H1 (cell line): ENCODE results near the gene APOA1. TPM values are rescaled to one million over a fixed set of nuclear protein-coding genes. Genes with fewer than 3 reads are reported as not detected.

Experiments
- CTCF ChIA-PET: fragments of 300-600 bp; sonication (Branson Sonifier 250); formaldehyde crosslinking; loops from one replicate; lab custom pipeline; 2021; ENCODE audit not compliant: partially characterized antibody; lab: Charles Lee
- POLR2A ChIA-PET: fragments of 300-600 bp; sonication (Branson Sonifier 250); formaldehyde crosslinking; loops from one replicate; lab custom pipeline; 2021; ENCODE audit warnings: inconsistent platforms; ENCODE audit not compliant: partially characterized antibody; lab: Charles Lee
- DNase-seq, 2 experiments: peaks; one replicate each; pipeline versions ENCODE4 v3.0.0 to v3.0.0-alpha.2; 2010 to 2022; ENCODE audit warnings: low spot score in 2 of 2, low read depth in 1 of 2, mixed read lengths in 1 of 2
- FAIRE-seq: peaks from 2 replicates; lab custom pipeline; 2011; peaks lifted over from hg19 to GRCh38; lab: Jason Lieb, UNC
- H2AFZ ChIP-seq: 2 replicates; pipeline ENCODE4 v1.8.1; 2012; ENCODE audit warnings: low read length, inconsistent platforms
- H2AK5ac ChIP-seq: 2 replicates; pipeline ENCODE4 v1.6.1; 2013; ENCODE audit warnings: low read depth, low read length
- H2BK120ac ChIP-seq: replicated peaks from 2 replicates; pipeline ENCODE3; 2013; ENCODE audit warnings: low read depth, low read length, inconsistent platforms
- H2BK12ac ChIP-seq: 2 replicates; pipeline ENCODE4 v1.6.1; 2013; ENCODE audit warnings: low read depth, low read length
- H2BK15ac ChIP-seq: 2 replicates; pipeline ENCODE4 v1.6.1; 2013; ENCODE audit warnings: low read length
- H2BK20ac ChIP-seq: 2 replicates; pipeline ENCODE4 v1.6.1; 2013; ENCODE audit warnings: low read length
- H2BK5ac ChIP-seq: 2 replicates; pipeline ENCODE4 v1.6.1; 2013; ENCODE audit warnings: low read depth, low read length
- H3K14ac ChIP-seq: 2 replicates; pipeline ENCODE4 v1.6.1; 2013; ENCODE audit warnings: inconsistent platforms; ENCODE audit not compliant: insufficient read length
- H3K18ac ChIP-seq: 2 replicates; pipeline ENCODE4 v1.6.1; 2013; ENCODE audit warnings: low read length; ENCODE audit errors: extremely low read depth
- H3K23ac ChIP-seq: 2 replicates; pipeline ENCODE4 v1.6.1; 2013; ENCODE audit warnings: inconsistent platforms; ENCODE audit not compliant: insufficient read length
- H3K23me2 ChIP-seq: 2 replicates; pipeline ENCODE4 v1.6.1; 2013; ENCODE audit warnings: low read depth, low read length
- H3K27ac ChIP-seq: 2 replicates; pipeline ENCODE4 v1.6.1; 2011; ENCODE audit warnings: low read depth, low read length, inconsistent platforms
- H3K27me3 ChIP-seq, 4 experiments: replicated peaks in 1 of 4; 1 replicate in 1 of 4; 2 replicates in 3 of 4; pipeline versions ENCODE4 v1.6.1 to v1.8.1; 2011 to 2013; ENCODE audit warnings: low read length in 3 of 4, mild to moderate bottlenecking in 3 of 4, inconsistent platforms in 2 of 4, mixed read lengths in 2 of 4, moderate library complexity in 1 of 4; ENCODE audit not compliant: control insufficient read depth in 3 of 4, insufficient read depth in 3 of 4; ENCODE audit errors: extremely low read depth in 1 of 4
- H3K36me3 ChIP-seq, 4 experiments: 2 replicates each; pipeline versions ENCODE4 v1.6.1 to v1.8.1; 2011 to 2013; ENCODE audit warnings: mild to moderate bottlenecking in 4 of 4, low read length in 3 of 4, moderate library complexity in 2 of 4, control low read depth in 1 of 4, inconsistent platforms in 1 of 4; ENCODE audit not compliant: insufficient read depth in 4 of 4, control insufficient read depth in 2 of 4
- H3K4ac ChIP-seq: replicated peaks from 2 replicates; pipeline ENCODE3; 2013; ENCODE audit warnings: low read length, low read depth, mixed read lengths, inconsistent platforms; ENCODE audit not compliant: insufficient read length
- H3K4me1 ChIP-seq, 4 experiments: replicated peaks in 1 of 4; 1 replicate in 1 of 4; 2 replicates in 3 of 4; pipeline versions ENCODE4 v1.6.1 to v1.8.1; 2011 to 2013; ENCODE audit warnings: low read length in 3 of 4, inconsistent platforms in 2 of 4, mixed read lengths in 1 of 4; ENCODE audit not compliant: insufficient read depth in 4 of 4, control insufficient read depth in 3 of 4
- H3K4me2 ChIP-seq, 2 experiments: 2 replicates each; pipeline versions ENCODE4 v1.6.1 to v1.8.1; 2011 to 2013; ENCODE audit warnings: low read depth in 2 of 2, low read length in 2 of 2, control low read depth in 1 of 2, inconsistent platforms in 1 of 2, mild to moderate bottlenecking in 1 of 2; ENCODE audit not compliant: insufficient read depth in 1 of 2
- H3K4me3 ChIP-seq, 4 experiments: fragments of 200-600, 300-600 bp in 1 of 4; sonication (generic), shearing (Covaris generic), sonication (Bioruptor Twin) in 1 of 4; 2 replicates each; pipeline versions ENCODE4 v1.5.1 to v1.8.1; 2011 to 2016; ENCODE audit warnings: low read length in 4 of 4, low read depth in 3 of 4, control low read depth in 2 of 4, inconsistent platforms in 2 of 4, mild to moderate bottlenecking in 2 of 4, mixed read lengths in 1 of 4, moderate library complexity in 1 of 4; ENCODE audit not compliant: insufficient read depth in 2 of 4; ENCODE audit errors: extremely low read depth in 1 of 4
- H3K56ac ChIP-seq: replicated peaks from 2 replicates; pipeline ENCODE3; 2013; ENCODE audit warnings: low read depth, mild to moderate bottlenecking, mixed read lengths, low read length, inconsistent platforms; ENCODE audit not compliant: insufficient read length
- H3K79me1 ChIP-seq: 2 replicates; pipeline ENCODE4 v1.6.1; 2013; ENCODE audit warnings: low read depth, low read length, control low read depth
- H3K79me2 ChIP-seq, 2 experiments: 2 replicates each; pipeline versions ENCODE4 v1.6.1 to v1.8.1; 2012 to 2013; ENCODE audit warnings: low read length in 2 of 2, mild to moderate bottlenecking in 2 of 2, inconsistent platforms in 1 of 2; ENCODE audit not compliant: insufficient read depth in 2 of 2, control insufficient read depth in 1 of 2
- H3K9ac ChIP-seq, 4 experiments: replicated peaks in 1 of 4; 1 replicate in 1 of 4; 2 replicates in 3 of 4; pipeline versions ENCODE4 v1.6.1 to v1.8.1; 2011 to 2013; ENCODE audit warnings: low read depth in 3 of 4, low read length in 3 of 4, control low read depth in 2 of 4, mild to moderate bottlenecking in 2 of 4, moderate library complexity in 2 of 4, inconsistent platforms in 1 of 4; ENCODE audit errors: extremely low read depth in 1 of 4
- H3K9me3 ChIP-seq, 2 experiments: 2 replicates each; pipeline versions ENCODE4 v1.6.1 to v1.8.1; 2012 to 2013; ENCODE audit warnings: mild to moderate bottlenecking in 2 of 2, moderate library complexity in 2 of 2, control low read depth in 1 of 2, inconsistent platforms in 1 of 2, low read depth in 1 of 2, low read length in 1 of 2, mixed read lengths in 1 of 2; ENCODE audit not compliant: insufficient read depth in 2 of 2
- H4K20me1 ChIP-seq, 2 experiments: replicated peaks in 1 of 2; 2 replicates each; pipeline versions ENCODE3 to v1.8.1; 2011 to 2013; ENCODE audit warnings: inconsistent platforms in 2 of 2, low read length in 2 of 2, mild to moderate bottlenecking in 1 of 2; ENCODE audit not compliant: insufficient read depth in 2 of 2, control insufficient read depth in 1 of 2
- H4K5ac ChIP-seq: 2 replicates; pipeline ENCODE4 v1.6.1; 2013; ENCODE audit warnings: low read length, low read depth, mixed read lengths, inconsistent platforms; ENCODE audit not compliant: insufficient read length
- H4K8ac ChIP-seq: 2 replicates; pipeline ENCODE4 v1.8.0; 2013; ENCODE audit warnings: mild to moderate bottlenecking, moderate library complexity, low read length, inconsistent platforms; ENCODE audit not compliant: insufficient read depth; ENCODE audit errors: extremely low read depth
- H4K91ac ChIP-seq: replicated peaks from 2 replicates; pipeline ENCODE3; 2013; ENCODE audit warnings: low read length, mixed read lengths, inconsistent platforms; ENCODE audit not compliant: insufficient read length
- BCL11A ChIP-seq, 2 experiments: IDR thresholded peaks; one replicate each; pipeline ENCODE4 v1.6.1; 2011; ENCODE audit warnings: low read depth in 2 of 2, low read length in 2 of 2, mild to moderate bottlenecking in 2 of 2
- BRCA1 ChIP-seq: IDR thresholded peaks from 2 replicates; pipeline ENCODE4 v1.6.1; 2012; ENCODE audit warnings: low read depth, low read length, improper control_type of control experiment
- JUN ChIP-seq: IDR thresholded peaks from 2 replicates; pipeline ENCODE4 v1.6.1; 2011; ENCODE audit warnings: low read depth, mild to moderate bottlenecking, improper control_type of control experiment, low read length
- NRF1 ChIP-seq: IDR thresholded peaks from 2 replicates; pipeline ENCODE4 v1.6.1; 2011; ENCODE audit warnings: mild to moderate bottlenecking, low read depth, low read length, improper control_type of control experiment
- PHF8 ChIP-seq: fragments of 200-600 bp; sonication (generic); conservative IDR thresholded peaks from 2 replicates; pipeline ENCODE4 v1.7.1; 2012; ENCODE audit warnings: low read depth, mild to moderate bottlenecking, inconsistent platforms, low read length, moderate library complexity
- RBBP5 ChIP-seq: IDR thresholded peaks from 2 replicates; pipeline ENCODE4 v1.7.1; 2012; ENCODE audit warnings: low read depth, mild to moderate bottlenecking, inconsistent platforms, low read length, moderate library complexity, borderline replicate concordance
- SIX5 ChIP-seq: IDR thresholded peaks from 2 replicates; pipeline ENCODE4 v1.6.1; 2011; ENCODE audit warnings: mild to moderate bottlenecking, low read depth, low read length
- SP2 ChIP-seq: IDR thresholded peaks from 2 replicates; pipeline ENCODE4 v1.6.1; 2012; ENCODE audit warnings: mild to moderate bottlenecking, low read length, inconsistent platforms
- WGBS, 2 experiments: shearing (Covaris generic) in 1 of 2; methylation state at CpG; one replicate each; pipeline versions ENCODE4 v1.1.6 to v1.1.7; 2013 to 2015; ENCODE audit warnings: low lambda C conversion rate in 2 of 2, mixed read lengths in 2 of 2, inconsistent platforms in 1 of 2, low coverage in 1 of 2, missing lambda C conversion rate in 1 of 2; ENCODE audit not compliant: insufficient replicate concordance in 2 of 2, insufficient coverage in 1 of 2, insufficient read length in 1 of 2; ENCODE audit errors: extremely low coverage in 1 of 2, missing lambda C conversion rate in 1 of 2; 5-methylcytosine and 5-hydroxymethylcytosine counted together
- polyA plus RNA-seq, 7 experiments: library from polyadenylated mRNA; depleted of rRNA in 3 of 7; stranded (reverse) in 5 of 7; unstranded in 2 of 7; fragments of >200 nt in 5 of 7; fragments of 200-250 nt in 2 of 7; gene quantifications; 1 replicate in 5 of 7; 2 replicates in 1 of 7; 4 replicates in 1 of 7; pipeline versions ENCODE4 v1.2.1 to v1.2.3, GENCODE V29; 2011 to 2013; ENCODE audit warnings: missing spikeins in 2 of 7, mixed read lengths in 2 of 7
- total RNA-seq: library from RNA; stranded (reverse); fragmentation: NEBNext Ultra II Directional; extraction: Animal tissue kit (Norgen Biotek cat#: 25700); gene quantifications from 2 replicates; pipeline ENCODE4 v1.2.1, GENCODE V29; 2021
- TF ChIP-seq, protein P1 (sequence below): IDR thresholded peaks from 2 replicates; pipeline ENCODE4 v1.6.1; 2011; ENCODE audit warnings: low read depth, mild to moderate bottlenecking, low read length; ENCODE audit not compliant: insufficient read depth

The APOA1 gene
- total and polyA plus RNA-seq, 2 of the 8 experiments (the other 6 are each of a cell fraction or from before 2014, with no cell fraction given) = 0.80 TPM; not detected in 1

DNA sequence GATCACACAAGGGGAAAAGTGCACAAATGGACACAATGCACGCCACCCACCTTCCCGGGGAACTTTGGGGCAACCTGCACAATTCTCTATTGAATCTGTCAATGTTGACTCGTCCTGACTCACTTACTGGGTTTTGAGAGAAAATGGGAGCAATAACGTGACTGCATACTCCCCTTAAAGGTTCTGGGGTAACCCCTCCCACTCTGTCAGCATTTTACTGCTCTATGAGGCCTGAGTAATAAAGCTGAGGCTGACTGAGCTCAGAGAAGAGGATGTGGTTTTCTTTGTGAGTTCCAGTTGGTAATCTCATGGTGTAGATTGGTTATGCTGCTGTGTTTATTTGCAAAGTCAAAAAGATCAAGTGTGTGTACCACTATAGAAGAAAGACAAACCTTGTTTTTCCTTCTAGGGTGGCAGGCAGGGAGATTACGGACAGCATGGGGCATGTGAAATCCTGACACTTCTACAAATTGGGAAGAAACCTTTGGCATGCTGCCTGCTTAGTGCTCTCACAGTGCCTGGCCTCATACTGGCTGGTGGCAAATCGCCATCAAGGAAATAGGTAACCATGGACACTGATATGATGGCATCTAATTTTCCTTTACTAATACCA, 16.1 kb upstream of the APOA1 start:
- Histone ChIP-seq H4K5ac (no peak overlapping the region), H3K56ac (no peak overlapping the region), H2BK5ac (no peak overlapping the region), H3K79me2 (no peaks in the 10 kb centered on the region), H3K9ac (no peak overlapping the region), H3K4me3 (no peak overlapping the region), H2BK15ac (no peak overlapping the region), H2AFZ (no peak overlapping the region), H3K18ac (no peak overlapping the region), H2BK120ac (no peak overlapping the region), H3K27me3 (no peaks in the 10 kb centered on the region), H2BK20ac (no peak overlapping the region), H2AK5ac (no peak overlapping the region), H3K36me3 (peaks cover 8 to 17% (median 13%) of the 10 kb centered on the region in 4 experiments; a peak in 6 of 8 replicates), H3K23ac (no peak overlapping the region), H3K79me1 (no peaks in the 10 kb centered on the region), H3K27ac (no peak overlapping the region), H3K14ac (no peak overlapping the region), H3K9me3 (no peaks in the 10 kb centered on the region), H3K4me2 (no peak overlapping the region), H3K4me1 (no peaks in the 10 kb centered on the region), H3K4ac (no peak overlapping the region), H4K91ac (no peak overlapping the region), H4K20me1 (peaks cover 0 to 2% of the 10 kb centered on the region in 2 experiments), H3K23me2 (no peaks in the 10 kb centered on the region), H2BK12ac (no peak overlapping the region), H4K8ac (no peak overlapping the region)
- ChIA-PET POLR2A (interaction anchor here (1.2 kb wide), 1 partner anchor 37 kb away, joined by 3 read pairs; no protein-coding TSS in a partner anchor), CTCF (interaction anchor here (0.9 to 3.2 kb wide), 4 partner anchors 13 to 253 kb away, joined by 3 to 17 read pairs (median 4); partner anchors contain the start of gene APOA1)
- FAIRE-seq (no peak), DNase-seq (no peak)
- 85% methylated on average over 6 of the region's 6 CpGs; no CpG with 5 or more reads in 1 of the 2 experiments for WGBS, 2 experiments
- TF ChIP-seq RBBP5 (no peak), PHF8 (no peak), BRCA1 (no peak), SP2 (no peak), NRF1 (no peak), BCL11A (IDR thresholded peaks at IDR 0.05; ENCODE audit: low read depth in 2 of 2, low read length in 2 of 2) (no peak), JUN (no peak), SIX5 (no peak)
- TF ChIP-seq, protein P1, sequence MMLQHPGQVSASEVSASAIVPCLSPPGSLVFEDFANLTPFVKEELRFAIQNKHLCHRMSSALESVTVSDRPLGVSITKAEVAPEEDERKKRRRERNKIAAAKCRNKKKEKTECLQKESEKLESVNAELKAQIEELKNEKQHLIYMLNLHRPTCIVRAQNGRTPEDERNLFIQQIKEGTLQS = no peak
